Occipital lobe (tissue), 3 donors: Measurements from ENCODE around the gene RABL2A. TPM values are rescaled to one million over a fixed set of nuclear protein-coding genes. Genes with fewer than 3 reads are reported as not detected.
"Not testable (repeated sequence)": the region's sequence is repeated elsewhere in the genome, so short reads cannot be mapped to it uniquely, and the experiment has no call there.

Source experiments
- DNase-seq: peaks from one replicate; lab custom pipeline; 2025; lab: John Stamatoyannopoulos, UW
- small RNA-seq: library from RNA; depleted of rRNA; stranded (forward); fragments of <200 nt; gene quantifications from one replicate; pipeline ENCODE3, GENCODE V24; 2014
- total RNA-seq: library from RNA; depleted of rRNA; stranded (reverse); fragments of >200 nt; gene quantifications from one replicate; pipeline ENCODE4 v1.2.3, GENCODE V29; 2014

The RABL2A gene
- total RNA-seq, 1 donor from 2014 or later = 15.1 TPM

DNA sequence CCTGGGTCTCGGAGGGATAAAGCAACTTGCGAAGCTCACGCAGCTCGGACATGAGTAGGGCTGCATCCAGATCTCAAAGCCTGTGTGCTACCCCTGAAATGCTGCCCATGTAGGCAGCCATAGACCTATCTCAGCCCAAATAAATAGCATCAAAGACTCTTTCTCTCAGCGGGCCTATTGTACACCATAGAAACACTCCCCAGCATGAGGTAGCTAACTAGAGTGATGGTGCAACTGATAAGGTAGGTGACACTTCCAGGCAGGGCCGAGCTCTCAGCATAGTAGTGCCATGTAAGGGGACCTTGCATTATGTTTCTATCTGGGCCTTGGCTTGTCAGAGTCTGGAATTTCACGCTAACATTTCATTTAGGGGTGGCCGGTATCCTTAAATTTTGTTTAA lies 52.4 kb downstream of the RABL2A start:
- DNase-seq = no peak

DNA sequence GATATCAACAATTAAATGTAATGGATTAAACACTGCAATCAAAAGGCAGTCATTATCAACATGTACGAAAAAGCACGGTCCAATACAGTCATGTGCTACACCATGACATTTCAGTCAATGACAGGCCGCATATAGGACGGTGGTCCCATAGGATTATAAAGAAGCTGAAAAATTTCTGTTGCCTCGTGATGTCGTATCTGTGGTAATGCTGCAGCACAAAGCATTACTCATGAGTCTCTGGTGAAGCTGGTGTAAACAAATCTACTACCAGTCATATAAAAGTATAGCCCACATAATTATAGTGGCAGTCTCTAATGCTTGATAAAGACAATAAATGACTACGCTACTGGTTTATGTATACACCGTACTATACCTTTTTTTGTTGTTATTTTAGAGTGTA lies 58.4 kb downstream of the RABL2A start:
- DNase-seq = no peak

DNA sequence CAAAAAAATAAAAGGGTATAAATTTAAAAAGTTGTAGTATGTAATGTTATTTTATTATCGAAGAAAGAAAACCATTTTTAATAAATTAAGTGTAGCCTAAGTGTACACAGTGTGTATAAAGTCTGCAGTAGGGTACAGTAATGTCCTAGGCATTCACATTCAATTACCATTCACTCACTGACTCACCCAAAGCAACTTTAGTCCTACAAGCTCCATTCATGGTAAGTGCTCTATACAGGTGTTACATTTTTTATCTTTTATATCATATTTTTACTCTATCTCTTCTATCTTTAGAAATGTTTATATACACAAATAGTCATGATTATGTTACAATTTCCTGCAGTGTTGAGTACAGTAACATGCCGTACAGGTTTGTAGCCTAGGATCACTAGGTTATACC lies 59.5 kb downstream of the RABL2A start:
- no peak for DNase-seq

DNA sequence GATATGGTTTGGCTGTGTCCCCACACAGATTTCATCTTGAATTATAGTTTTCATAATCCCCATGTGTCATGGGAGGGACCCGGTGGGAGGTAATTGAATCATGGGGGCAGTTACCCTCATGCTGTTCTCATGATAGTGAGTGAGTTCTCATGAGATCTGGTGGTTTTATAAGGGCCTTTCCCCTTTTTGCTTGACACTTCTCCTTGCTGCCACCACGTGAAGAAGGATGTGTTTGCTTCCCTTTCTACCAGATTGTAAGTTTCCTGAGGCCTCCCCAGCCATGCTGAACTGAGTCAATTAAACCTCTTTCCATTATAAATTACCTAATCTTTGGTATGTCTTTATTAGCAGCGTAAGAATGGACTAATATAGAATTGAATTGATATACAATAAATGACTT lies 63.8 kb downstream of the RABL2A start:
- not testable (repeated sequence) for DNase-seq

Small RNAs within 50 kb of the gene (small RNA-seq; reads per million reads assigned to genes)
- gene MIR1302-3 = not detected
- not detected for gene RNU6-744P

Other genes with a start within 250 kb of the RABL2A start
- gene ZNG1B, start 189.6 kb upstream of the RABL2A start, total RNA-seq = 41.8 TPM
- 0.31 TPM for gene FOXD4L1, start 128.6 kb upstream of the RABL2A start, total RNA-seq
- gene SLC35F5, start 129.4 kb downstream of the RABL2A start, total RNA-seq = 173 TPM